NCI-H748 treated with DMSO at 0.1 percent for 48 hours (cell line): ENCODE measurements around the gene AHNAK.

Experiments used
- DNase-seq: peaks from one replicate; lab custom pipeline; 2025; lab: John Stamatoyannopoulos, UW

AHNAK gene

DNA sequence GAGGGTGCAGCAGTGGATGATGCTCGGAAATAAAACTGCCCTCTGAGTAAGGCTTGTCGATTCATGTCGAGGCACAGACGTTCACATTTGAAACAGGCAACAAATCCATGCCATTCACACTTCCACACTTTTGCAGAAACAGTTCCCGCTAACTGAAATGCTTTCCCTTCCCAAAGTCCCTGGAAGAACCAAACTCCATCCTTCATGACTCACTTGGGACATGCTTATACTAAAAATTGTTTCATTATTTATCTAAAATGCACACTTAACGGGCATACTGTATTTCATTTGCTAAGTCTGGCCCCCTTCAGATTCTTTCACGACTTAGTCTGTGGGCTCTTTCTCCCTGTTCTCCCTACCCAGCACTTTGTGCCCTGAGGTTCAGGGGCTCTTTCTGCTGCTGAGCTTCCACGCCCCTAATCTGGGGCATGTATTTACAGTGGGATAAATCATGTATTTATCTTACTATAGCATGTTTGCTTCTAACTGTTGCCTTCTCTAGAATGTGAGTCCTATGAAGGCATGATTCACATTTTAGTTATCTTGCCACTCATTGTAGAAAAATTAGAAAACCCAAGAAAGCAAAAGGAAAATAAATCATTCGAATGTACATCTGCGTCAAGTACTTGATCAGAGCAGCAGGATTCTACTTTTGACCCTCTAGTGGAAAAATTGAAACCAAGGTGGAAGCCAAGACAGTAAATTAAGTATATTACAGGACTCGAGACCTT lies 115.3 kb downstream of the AHNAK start:
- no peak for DNase-seq

GRCh38 chr11:62430425-62430824 lies 116.2 kb downstream of the AHNAK start:
- no peak for DNase-seq

DNA sequence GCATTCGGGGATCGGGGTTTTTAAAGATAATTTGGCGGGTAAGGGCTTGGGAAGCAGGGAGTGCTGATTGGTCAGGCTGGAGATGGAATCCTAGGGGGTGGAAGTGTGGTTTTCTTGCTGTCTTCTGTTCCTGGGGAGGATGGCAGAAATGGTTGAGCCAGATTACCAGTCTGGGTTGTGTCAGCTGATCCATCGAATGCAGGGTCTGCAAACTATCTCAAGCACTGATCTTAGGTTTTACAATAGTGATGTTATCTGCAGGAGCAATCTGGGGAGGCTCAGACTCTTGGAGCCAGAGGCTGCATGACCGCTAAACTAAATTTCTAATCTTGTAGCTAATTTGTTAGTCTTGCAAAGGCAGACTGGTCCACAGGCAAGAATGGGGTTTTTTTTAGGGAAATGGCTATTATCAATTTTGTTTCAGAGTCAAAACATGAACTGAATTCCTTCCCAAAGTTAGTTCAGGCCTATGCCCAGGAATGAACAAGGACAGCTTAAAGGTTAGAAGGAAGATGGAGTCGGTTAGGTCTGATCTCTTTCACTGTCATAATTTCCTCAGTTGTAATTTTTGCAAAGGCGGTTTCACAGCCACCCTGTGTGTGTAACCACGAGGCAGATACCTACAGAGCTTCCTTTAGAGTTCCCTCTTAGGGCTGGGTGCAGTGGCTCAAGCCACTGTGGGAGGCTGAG lies 117.6 kb downstream of the AHNAK start:
- DNase-seq = no peak

- no peak for DNase-seq
These were observed 118.9 kb downstream of the AHNAK start for GRCh38 chr11:62427630-62428233.

- no peak for DNase-seq
These were observed 123.6 kb downstream of the AHNAK start for GRCh38 chr11:62423012-62423411.

DNA sequence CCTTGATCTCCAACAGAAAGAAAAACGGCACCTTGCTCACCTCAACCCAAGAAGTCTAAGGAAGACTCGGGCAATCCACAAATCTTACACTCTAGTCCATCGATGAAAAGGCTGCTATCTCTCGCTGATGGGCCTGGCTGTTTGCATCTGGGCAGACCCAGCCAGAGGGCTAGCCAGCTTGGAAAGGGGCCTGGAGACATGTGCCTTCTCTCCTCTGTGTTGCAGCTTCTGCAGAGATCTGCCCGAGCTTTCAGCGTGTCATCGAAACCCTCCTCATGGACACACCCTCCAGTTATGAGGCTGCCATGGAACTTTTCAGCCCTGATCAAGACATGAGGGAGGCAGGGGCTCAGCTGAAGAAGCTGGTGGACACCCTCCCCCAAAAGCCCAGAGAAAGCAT lies 124.6 kb downstream of the AHNAK start:
- no peak for DNase-seq

- DNase-seq = no peak
These were observed 125.7 kb downstream of the AHNAK start for GRCh38 chr11:62420882-62421281.

DNA sequence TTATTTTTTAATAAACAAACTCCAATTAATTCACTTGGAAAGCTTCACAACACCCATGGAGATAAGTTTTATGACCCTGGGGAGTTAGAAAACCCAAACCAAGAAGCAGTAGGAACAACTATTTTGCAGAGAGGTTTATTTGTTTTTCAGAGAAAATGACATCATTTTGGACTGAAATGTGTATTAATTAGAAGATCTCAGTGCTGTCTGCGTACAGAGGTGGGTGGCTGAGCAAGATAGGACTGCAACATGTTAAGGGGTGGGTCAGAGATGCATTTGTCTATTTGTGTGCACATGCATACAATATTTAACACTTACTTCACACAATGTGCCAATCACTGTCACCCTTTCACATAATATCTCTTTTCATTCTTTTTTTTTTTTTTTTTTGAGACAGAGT lies 126.7 kb downstream of the AHNAK start:
- DNase-seq = no peak

- DNase-seq = no peak
These were observed 127.2 kb downstream of the AHNAK start for GRCh38 chr11:62419314-62419929.

DNA sequence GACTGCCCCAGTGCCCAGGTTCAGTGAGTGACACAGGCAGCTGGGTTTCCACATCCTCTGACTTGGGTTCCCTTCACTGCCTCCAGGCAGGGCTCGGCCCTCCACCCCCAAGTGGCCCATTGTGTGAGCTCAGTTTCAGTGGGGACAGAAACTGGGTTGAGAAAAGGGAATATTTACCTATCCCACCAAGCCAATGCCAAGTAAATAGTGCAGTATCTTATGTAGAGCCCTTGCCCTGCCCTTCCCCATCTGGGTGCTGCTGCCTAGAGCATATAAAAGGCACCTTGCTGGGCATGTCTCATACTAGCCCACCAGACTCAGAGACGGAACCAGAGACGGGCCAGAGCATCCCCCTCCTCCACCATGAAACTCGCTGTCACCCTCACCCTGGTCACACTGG lies 127.9 kb downstream of the AHNAK start, which contains the start of gene SCGB1A1:
SCGB1A1 (plus strand) TSS at position 301 of the 400 bp plus-strand sequence; CDS start at position 364, 63 bp downstream.
- DNase-seq = no peak

DNA sequence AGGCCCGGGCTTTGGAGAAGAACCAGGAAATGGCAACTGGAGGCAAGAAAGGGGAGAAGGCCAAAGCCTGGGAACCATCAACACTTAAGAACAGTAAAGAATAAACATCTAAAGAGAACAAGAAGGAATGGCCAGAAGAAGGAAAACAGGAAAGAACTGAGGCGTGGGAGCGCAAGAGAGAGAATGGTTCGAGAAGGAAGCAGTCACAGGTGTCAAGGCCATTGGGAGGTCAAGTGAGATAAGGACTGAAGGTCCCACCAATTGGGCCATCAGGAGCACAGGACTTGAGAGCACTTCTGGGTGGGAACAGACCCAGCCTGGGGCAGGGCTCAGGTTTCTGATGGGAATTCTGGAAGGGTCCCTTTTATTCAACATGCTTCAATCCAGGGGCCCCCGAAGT lies 128.5 kb downstream of the AHNAK start:
- DNase-seq = no peak

DNA sequence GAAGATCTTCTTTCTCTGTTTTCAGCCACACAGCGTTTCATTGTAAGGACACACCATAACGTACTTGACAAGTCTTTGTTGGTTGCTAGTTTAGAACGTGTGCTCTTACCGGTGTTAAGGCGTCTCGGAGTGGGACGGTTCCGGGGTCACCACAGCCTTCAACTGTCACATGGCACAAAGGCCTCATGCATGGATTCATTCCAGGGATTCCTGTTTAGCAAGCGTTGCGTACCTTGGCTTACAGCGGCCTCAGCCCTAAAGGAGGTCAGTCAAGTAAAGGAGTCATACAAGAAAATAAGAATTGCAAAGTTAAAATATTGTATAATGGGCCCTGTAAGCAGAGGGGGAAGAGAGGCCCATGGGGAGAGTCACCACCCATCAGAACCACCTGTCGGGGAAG lies 130.0 kb downstream of the AHNAK start:
- no peak for DNase-seq

DNA sequence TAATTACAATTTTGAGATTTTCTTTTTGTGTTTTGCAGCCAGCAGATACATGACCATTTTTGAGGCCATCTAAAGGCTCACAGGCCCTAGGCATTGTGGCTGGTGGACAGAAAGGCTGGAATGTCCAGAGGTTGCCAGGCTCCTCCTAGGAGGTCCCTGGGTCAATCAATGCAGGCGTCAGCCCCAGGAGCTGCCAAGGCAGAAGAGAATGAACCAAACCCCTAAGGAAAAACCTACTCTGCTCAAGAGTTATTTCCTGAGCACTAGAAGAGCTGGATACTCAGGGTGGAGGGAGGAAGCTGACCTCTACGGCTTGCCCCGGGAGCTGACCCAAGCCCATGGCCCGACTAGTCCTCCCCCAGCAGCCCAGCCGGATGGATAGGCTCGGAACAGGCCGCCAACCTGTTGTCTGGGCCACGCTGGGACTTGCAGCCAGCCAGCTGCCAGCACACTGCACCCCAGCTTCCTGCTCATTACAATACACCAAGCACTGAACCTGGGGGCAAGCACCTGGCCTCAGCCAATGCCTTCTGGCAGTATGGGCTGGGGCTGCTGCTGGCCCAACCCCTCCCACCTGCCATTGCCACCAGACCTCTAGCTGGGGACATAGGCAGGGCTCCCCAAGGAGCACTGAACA lies 133.4 kb downstream of the AHNAK start:
- DNase-seq = no peak

- DNase-seq = no peak
These were observed 135.1 kb downstream of the AHNAK start for GRCh38 chr11:62411524-62411923.

- DNase-seq = no peak
These were observed 135.6 kb downstream of the AHNAK start for GRCh38 chr11:62410972-62411371.

- no peak for DNase-seq
These were observed 136.8 kb downstream of the AHNAK start for GRCh38 chr11:62409831-62410230.

GRCh38 chr11:62406034-62406433 lies 140.6 kb downstream of the AHNAK start:
- no peak for DNase-seq

DNA sequence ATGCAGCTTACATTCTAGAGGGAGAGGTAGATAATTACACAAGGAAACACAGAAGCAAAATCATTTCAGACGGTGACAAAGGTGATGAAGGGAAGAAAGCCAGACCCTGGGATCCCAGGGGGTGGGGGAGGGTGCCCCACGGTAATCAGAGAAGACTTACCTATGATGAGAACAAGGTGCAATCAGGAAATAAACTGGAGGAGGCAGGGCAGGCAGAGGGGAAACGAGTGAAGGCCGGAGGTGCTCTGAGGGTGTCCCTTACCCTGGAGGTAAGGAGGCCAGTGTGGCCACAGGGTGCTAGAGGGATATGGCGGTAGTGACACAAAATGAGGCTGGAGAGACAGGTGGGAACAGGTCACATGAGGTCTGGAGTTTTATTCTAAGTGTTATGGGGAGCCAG lies 141.7 kb downstream of the AHNAK start:
- DNase-seq = no peak

DNA sequence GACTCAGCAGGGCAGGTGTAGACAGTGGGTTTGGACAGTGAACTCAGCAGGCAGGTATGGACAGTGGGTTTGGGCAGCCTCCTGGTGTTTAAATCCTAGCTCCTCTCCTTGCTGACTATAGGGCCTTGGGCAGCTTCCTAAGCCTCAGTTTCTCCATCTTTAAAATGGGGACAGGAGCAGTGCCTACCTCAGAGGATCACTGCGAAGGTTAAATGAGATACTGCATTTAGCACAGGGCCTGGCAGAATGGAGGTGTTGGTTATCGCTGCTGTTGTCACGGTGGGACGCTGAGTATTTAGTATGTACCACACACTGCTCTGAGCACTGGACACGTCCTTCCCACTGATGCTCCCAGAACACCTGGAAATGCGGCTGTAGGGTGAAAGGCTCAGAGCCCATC lies 142.2 kb downstream of the AHNAK start:
- DNase-seq = no peak

GRCh38 chr11:62402960-62403730 lies 143.5 kb downstream of the AHNAK start:
- no peak for DNase-seq

- DNase-seq = no peak
These were observed 144.2 kb downstream of the AHNAK start for GRCh38 chr11:62402226-62402959.
